Esophagus mucosa (tissue), 1 donor: ENCODE data around the gene NPIPA2. TPM values are rescaled to one million over a fixed set of nuclear protein-coding genes. Genes with fewer than 3 reads are reported as not detected.
"Not testable (repeated sequence)": the region's sequence is repeated elsewhere in the genome, so short reads cannot be mapped to it uniquely, and the experiment has no call there.

Experiments
- ATAC-seq: fragments of 200-7000 bp; cut with Tn5 transposase; one replicate; pipeline ENCODE4 v1.9.1; 2020
- total RNA-seq: library from RNA; stranded (reverse); gene quantifications from one replicate; pipeline ENCODE4 v1.2.4, GENCODE V29; 2023
- donor health status: DM: yes; HTN: yes; CAD: no.

Gene NPIPA2
- 0.48 TPM for total RNA-seq

- ATAC-seq = peak; percentile 98
Measured at GRCh38 chr16:14742273-14743128, at the start of gene NPIPA2. Gene NPIPA2, plus strand, starts transcription at chr16:14742533. Its CDS starts 5,533 bp downstream, at chr16:14748066.

GRCh38 chr16:14694129-14694528 is 48.2 kb upstream of the NPIPA2 start, which contains the start of gene PLA2G10:
Gene PLA2G10, minus strand, starts transcription at chr16:14694308. Its CDS starts 79 bp downstream, at chr16:14694229.
- peak; percentile 76 for ATAC-seq

GRCh38 chr16:14701859-14702258 is 40.5 kb upstream of the NPIPA2 start:
- ATAC-seq = peak; percentile 46

GRCh38 chr16:14702672-14703071 is 39.7 kb upstream of the NPIPA2 start:
- ATAC-seq = peak; percentile 57

- ATAC-seq = peak; percentile 99
Measured at GRCh38 chr16:14703156-14704011, 38.9 kb upstream of the NPIPA2 start, which contains the start of gene NPIPA3. Gene NPIPA3, plus strand, starts transcription at chr16:14703411. Its CDS starts 5,533 bp downstream, at chr16:14708944.

GRCh38 chr16:14733233-14733632 is 9.1 kb upstream of the NPIPA2 start:
- peak; percentile 72 for ATAC-seq

GRCh38 chr16:14740832-14741385 is 1.4 kb upstream of the NPIPA2 start:
- peak; percentile 51 for ATAC-seq

- peak; percentile 61 for ATAC-seq
Measured at GRCh38 chr16:14741794-14742193, 539 bp upstream of the NPIPA2 start.

GRCh38 chr16:14773654-14774053 is 31.3 kb downstream of the NPIPA2 start:
- ATAC-seq = not testable (repeated sequence)

- ATAC-seq = not testable (repeated sequence)
Measured at GRCh38 chr16:14775624-14776023, 33.3 kb downstream of the NPIPA2 start.

- ATAC-seq = not testable (repeated sequence)
Measured at GRCh38 chr16:14776763-14777162, 34.4 kb downstream of the NPIPA2 start.

GRCh38 chr16:14779368-14779877 is 37.1 kb downstream of the NPIPA2 start:
- ATAC-seq = not testable (repeated sequence)

GRCh38 chr16:14786180-14786579 is 43.8 kb downstream of the NPIPA2 start:
- ATAC-seq = not testable (repeated sequence)

- ATAC-seq = not testable (repeated sequence)
Measured at GRCh38 chr16:14789577-14789976, 47.2 kb downstream of the NPIPA2 start.

- not testable (repeated sequence) for ATAC-seq
Measured at GRCh38 chr16:14790320-14790956, 48.1 kb downstream of the NPIPA2 start.

GRCh38 chr16:14792914-14793313 is 50.6 kb downstream of the NPIPA2 start:
- not testable (repeated sequence) for ATAC-seq

- ATAC-seq = not testable (repeated sequence)
Measured at GRCh38 chr16:14797558-14797957, 55.2 kb downstream of the NPIPA2 start.

GRCh38 chr16:14803577-14803976 is 61.2 kb downstream of the NPIPA2 start:
- not testable (repeated sequence) for ATAC-seq

- not testable (repeated sequence) for ATAC-seq
Measured at GRCh38 chr16:14807184-14807678, 64.9 kb downstream of the NPIPA2 start.

- ATAC-seq = peak; percentile 87
Measured at GRCh38 chr16:14813890-14814289, 71.6 kb downstream of the NPIPA2 start.
